RWPE1 (cell line): ENCODE measurements around the gene CIB1.

Source experiments
- CTCF ChIA-PET: fragments of 350-600 bp; sonication (Branson Sonifier 250); formaldehyde crosslinking; extraction: SDS; loops from one replicate; lab custom pipeline; 2021; lab: Yijun Ruan, JAX
- POLR2A ChIA-PET: fragments of 400-600 bp; formaldehyde crosslinking; extraction: SDS; loops from one replicate; lab custom pipeline; 2020; ENCODE audit warnings: antibody characterized with exemption; ENCODE audit not compliant: low non-redundant PET; lab: Yijun Ruan, JAX
- DNase-seq: peaks from one replicate; pipeline ENCODE4 v3.0.0; 2012; ENCODE audit warnings: low spot score
- H3K27ac ChIP-seq: fragments of 450-650 bp; 2 replicates; pipeline ENCODE4 v1.5.1; 2017
- TF ChIP-seq, protein P1 (sequence below): fragments of 450-650 bp; conservative IDR thresholded peaks from 2 replicates; pipeline ENCODE4 v1.5.1; 2017; ENCODE audit warnings: low read depth, mild to moderate bottlenecking

The CIB1 gene

DNA sequence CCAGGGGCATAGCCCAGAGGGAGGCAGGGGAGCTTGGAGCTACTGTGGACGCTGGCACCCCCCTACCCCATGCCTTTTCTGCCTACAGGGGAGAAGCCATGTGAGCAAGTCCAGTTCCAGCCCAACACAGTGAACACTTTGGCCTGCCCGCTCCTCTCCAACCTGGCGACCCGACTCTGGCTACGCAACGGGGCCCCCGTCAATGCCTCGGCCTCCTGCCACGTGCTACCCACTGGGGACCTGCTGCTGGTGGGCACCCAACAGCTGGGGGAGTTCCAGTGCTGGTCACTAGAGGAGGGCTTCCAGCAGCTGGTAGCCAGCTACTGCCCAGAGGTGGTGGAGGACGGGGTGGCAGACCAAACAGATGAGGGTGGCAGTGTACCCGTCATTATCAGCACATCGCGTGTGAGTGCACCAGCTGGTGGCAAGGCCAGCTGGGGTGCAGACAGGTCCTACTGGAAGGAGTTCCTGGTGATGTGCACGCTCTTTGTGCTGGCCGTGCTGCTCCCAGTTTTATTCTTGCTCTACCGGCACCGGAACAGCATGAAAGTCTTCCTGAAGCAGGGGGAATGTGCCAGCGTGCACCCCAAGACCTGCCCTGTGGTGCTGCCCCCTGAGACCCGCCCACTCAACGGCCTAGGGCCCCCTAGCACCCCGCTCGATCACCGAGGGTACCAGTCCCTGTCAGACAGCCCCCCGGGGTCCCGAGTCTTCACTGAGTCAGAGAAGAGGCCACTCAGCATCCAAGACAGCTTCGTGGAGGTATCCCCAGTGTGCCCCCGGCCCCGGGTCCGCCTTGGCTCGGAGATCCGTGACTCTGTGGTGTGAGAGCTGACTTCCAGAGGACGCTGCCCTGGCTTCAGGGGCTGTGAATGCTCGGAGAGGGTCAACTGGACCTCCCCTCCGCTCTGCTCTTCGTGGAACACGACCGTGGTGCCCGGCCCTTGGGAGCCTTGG is 5.6 kb downstream of the CIB1 start:
- CTCF ChIA-PET: interaction anchor here (0.6 to 0.7 kb wide), 4 partner anchors 15 to 92 kb away, joined by 3 to 9 read pairs (median 5); no protein-coding TSS in a partner anchor
- no peak for DNase-seq
- peak overlapping the region; percentile 94 for H3K27ac ChIP-seq
- POLR2A ChIA-PET: interaction anchor here (0.9 kb wide), 1 partner anchor 38 kb away, joined by 3 read pairs; no protein-coding TSS in a partner anchor
- TF ChIP-seq, protein P1, sequence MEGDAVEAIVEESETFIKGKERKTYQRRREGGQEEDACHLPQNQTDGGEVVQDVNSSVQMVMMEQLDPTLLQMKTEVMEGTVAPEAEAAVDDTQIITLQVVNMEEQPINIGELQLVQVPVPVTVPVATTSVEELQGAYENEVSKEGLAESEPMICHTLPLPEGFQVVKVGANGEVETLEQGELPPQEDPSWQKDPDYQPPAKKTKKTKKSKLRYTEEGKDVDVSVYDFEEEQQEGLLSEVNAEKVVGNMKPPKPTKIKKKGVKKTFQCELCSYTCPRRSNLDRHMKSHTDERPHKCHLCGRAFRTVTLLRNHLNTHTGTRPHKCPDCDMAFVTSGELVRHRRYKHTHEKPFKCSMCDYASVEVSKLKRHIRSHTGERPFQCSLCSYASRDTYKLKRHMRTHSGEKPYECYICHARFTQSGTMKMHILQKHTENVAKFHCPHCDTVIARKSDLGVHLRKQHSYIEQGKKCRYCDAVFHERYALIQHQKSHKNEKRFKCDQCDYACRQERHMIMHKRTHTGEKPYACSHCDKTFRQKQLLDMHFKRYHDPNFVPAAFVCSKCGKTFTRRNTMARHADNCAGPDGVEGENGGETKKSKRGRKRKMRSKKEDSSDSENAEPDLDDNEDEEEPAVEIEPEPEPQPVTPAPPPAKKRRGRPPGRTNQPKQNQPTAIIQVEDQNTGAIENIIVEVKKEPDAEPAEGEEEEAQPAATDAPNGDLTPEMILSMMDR: no peak

DNA sequence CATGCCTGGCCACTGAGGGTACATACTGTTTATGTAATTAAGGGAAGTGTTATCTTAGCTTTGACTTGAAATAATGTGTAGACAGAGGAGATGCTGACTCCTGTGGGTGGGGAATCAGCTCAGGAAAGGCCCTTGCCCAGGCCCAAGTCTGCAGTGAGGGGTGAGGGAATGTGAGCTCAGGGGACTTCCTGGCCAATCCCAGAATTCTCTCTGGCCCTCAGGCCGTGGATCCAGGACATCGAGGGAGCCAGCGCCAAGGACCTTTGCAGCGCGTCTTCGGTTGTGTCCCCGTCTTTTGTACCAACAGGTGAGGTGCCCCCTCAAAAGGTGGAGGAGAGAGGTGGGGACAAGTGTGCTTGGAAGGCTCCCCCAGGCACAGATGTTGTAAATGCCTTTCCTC is 6.4 kb downstream of the CIB1 start:
- TF ChIP-seq, protein P1: no peak
- POLR2A ChIA-PET: no interaction called here
- H3K27ac ChIP-seq: peak overlapping the region; percentile 94
- CTCF ChIA-PET: interaction anchor here (0.6 to 0.7 kb wide), 2 partner anchors 65 to 73 kb away, joined by 3 to 5 read pairs; no protein-coding TSS in a partner anchor
- no peak for DNase-seq

DNA sequence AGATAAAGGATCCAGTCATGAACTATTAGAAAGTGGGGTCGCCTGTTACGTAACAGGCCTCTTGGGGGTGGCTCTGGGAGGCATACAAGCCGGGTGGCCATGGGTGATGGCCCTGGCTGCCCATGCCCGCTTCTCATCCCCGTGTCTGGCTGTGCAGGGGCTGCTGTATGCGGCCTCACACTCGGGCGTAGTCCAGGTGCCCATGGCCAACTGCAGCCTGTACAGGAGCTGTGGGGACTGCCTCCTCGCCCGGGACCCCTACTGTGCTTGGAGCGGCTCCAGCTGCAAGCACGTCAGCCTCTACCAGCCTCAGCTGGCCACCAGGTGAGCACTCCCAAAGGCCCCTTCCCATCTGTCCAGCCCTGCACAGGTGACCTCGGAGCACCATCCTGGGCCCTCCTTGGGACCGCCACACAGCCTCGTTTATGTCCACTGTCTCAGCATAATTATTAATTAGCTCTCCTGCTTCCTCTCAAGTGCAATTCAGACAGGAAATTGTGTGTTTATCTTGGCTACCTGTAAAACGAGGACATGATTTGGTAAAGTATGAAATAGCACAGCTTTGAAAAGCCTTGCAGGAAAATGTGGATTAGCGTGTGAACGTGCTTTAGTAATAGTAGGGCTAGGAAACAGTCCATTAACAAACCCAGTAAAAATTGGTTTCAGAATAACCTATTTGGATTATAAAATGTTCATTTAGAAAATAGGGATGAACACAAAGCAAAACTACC is 8.1 kb downstream of the CIB1 start:
- TF ChIP-seq, protein P1: no peak
- DNase-seq: no peak
- CTCF ChIA-PET: interaction anchor here (0.6 kb wide), 1 partner anchor 14 kb away, joined by 3 read pairs; no protein-coding TSS in a partner anchor
- POLR2A ChIA-PET: no interaction called here
- H3K27ac ChIP-seq: peak overlapping the region; percentile 60

DNA sequence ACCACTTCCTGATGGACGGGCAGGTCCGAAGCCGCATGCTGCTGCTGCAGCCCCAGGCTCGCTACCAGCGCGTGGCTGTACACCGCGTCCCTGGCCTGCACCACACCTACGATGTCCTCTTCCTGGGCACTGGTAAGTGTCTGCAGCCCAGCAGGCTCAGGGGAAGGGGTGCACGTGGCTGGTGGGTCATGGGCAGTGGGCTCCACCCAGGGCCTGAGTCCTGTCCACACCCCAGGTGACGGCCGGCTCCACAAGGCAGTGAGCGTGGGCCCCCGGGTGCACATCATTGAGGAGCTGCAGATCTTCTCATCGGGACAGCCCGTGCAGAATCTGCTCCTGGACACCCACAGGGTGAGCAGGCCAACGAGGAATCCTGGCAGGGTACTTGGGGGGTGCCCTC is 8.7 kb downstream of the CIB1 start:
- CTCF ChIA-PET: no interaction called here
- peak overlapping the region; percentile 60 for H3K27ac ChIP-seq
- POLR2A ChIA-PET: no interaction called here
- TF ChIP-seq, protein P1: no peak
- DNase-seq: no peak

DNA sequence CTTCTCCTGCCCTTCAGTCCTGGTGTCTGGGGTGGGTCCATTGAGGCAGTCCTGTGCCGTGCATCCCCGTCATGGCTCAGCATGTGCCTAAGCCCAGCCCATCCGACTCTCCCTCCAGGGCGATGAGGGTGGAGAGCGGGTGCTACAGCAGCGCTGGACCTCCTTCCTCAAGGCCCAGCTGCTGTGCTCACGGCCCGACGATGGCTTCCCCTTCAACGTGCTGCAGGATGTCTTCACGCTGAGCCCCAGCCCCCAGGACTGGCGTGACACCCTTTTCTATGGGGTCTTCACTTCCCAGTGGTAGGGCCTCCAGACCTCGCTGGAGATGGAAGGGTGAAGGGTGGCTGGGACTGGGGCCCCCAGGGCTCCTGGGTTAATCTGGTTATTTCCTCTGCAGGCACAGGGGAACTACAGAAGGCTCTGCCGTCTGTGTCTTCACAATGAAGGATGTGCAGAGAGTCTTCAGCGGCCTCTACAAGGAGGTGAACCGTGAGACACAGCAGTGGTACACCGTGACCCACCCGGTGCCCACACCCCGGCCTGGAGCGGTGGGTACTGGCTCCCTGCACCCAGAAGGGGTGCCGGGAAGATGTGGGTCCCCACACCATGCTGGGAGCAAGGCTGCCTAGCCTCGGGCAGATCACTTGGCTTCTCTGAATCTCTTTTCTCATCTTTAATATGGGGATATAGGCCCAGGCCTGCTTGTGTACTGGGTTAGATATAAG is 10.1 kb downstream of the CIB1 start:
- CTCF ChIA-PET: no interaction called here
- POLR2A ChIA-PET: no interaction called here
- TF ChIP-seq, protein P1: no peak
- H3K27ac ChIP-seq: peak overlapping the region; percentile 60
- no peak for DNase-seq

DNA sequence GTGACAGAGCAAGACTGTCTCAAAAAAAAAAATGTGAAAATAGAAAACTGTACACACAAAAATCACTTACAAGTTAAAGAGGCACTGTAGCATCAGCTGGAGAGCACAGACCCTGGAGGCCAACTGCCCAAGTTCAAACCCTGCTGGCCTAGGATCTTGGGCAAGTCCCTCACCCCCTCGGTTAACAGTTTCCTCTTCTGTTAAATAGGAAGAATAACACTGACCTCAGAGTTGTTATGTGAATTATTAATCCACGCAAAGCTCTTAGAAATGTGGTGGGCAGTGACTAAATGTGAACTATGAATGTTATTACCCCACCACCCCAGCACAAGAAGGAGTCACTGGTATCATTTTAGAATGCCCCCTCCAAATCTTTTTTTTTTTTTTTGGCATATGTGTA is 11.2 kb downstream of the CIB1 start:
- ChIA-PET POLR2A (interaction anchor here (0.6 kb wide), 2 partner anchors 49 to 61 kb away, joined by 3 to 11 read pairs; no protein-coding TSS in a partner anchor), CTCF (interaction anchor here (0.6 to 0.9 kb wide), 2 partner anchors 8 to 81 kb away, joined by 3 read pairs; no protein-coding TSS in a partner anchor)
- peak overlapping the region; percentile 73 for H3K27ac ChIP-seq
- TF ChIP-seq, protein P1: no peak
- DNase-seq: no peak
